ENCODE data around the gene MBOAT2.

GRCh38 chr2:8855010-8855409, 148.5 kb downstream of the MBOAT2 start:
- no peak for TF ChIP-seq CTCF (IDR thresholded peaks at IDR 0.05)
- no peak for TF ChIP-seq EZH2 (IDR thresholded peaks at IDR 0.05; ENCODE audit: borderline replicate concordance, insufficient read depth, low read depth, low read length, poor library complexity, severe bottlenecking)

All from B cell (primary cell).